ENCODE results near the gene RASA1. TPM values are rescaled to one million over a fixed set of nuclear protein-coding genes. Genes with fewer than 3 reads are reported as not detected.

The RASA1 gene
- total RNA-seq, 1 donor from 2014 or later, result 17.7 TPM

GRCh38 chr5:87307796-87308423 is 40.2 kb downstream of the RASA1 start:
- no peak overlapping the region for H3K4me3 ChIP-seq (ENCODE audit: low read length in 3 of 3)
- H3K27me3 ChIP-seq (ENCODE audit: control insufficient read depth in 3 of 3, insufficient read depth in 3 of 3, low read length in 3 of 3), result no peaks in the 10 kb centered on the region
- peaks cover 2 to 6% (median 5%) of the 10 kb centered on the region in 3 donors for H3K36me3 ChIP-seq (ENCODE audit: control insufficient read depth in 3 of 3, insufficient read depth in 3 of 3, low read length in 3 of 3)
- no peaks in the 10 kb centered on the region for H3K4me1 ChIP-seq (ENCODE audit: control insufficient read depth in 3 of 3, insufficient read depth in 3 of 3, low read length in 3 of 3)
- H3K9me3 ChIP-seq (ENCODE audit: control insufficient read depth in 3 of 3, low read length in 3 of 3), result no peaks in the 10 kb centered on the region
- no peak overlapping the region for H3K27ac ChIP-seq (ENCODE audit: low read depth, low read length)
- H3K9ac ChIP-seq (ENCODE audit: low read depth in 1 of 3, low read length in 3 of 3), result no peak overlapping the region

- no peaks in the 10 kb centered on the region for H3K36me3 ChIP-seq (ENCODE audit: control insufficient read depth in 3 of 3, insufficient read depth in 3 of 3, low read length in 3 of 3)
- H3K9me3 ChIP-seq (ENCODE audit: control insufficient read depth in 3 of 3, low read length in 3 of 3), result no peaks in the 10 kb centered on the region
- no peak overlapping the region for H3K4me3 ChIP-seq (ENCODE audit: low read length in 3 of 3)
- H3K9ac ChIP-seq (ENCODE audit: low read depth in 1 of 3, low read length in 3 of 3), result no peak overlapping the region
- no peaks in the 10 kb centered on the region for H3K27me3 ChIP-seq (ENCODE audit: control insufficient read depth in 3 of 3, insufficient read depth in 3 of 3, low read length in 3 of 3)
- no peak overlapping the region for H3K27ac ChIP-seq (ENCODE audit: low read depth, low read length)
- no peaks in the 10 kb centered on the region for H3K4me1 ChIP-seq (ENCODE audit: control insufficient read depth in 3 of 3, insufficient read depth in 3 of 3, low read length in 3 of 3)
Observed at GRCh38 chr5:87311405-87312279, 44.0 kb downstream of the RASA1 start.

- Histone ChIP-seq H3K27me3 (ENCODE audit: control insufficient read depth in 3 of 3, insufficient read depth in 3 of 3, low read length in 3 of 3) (no peaks in the 10 kb centered on the region), H3K27ac (ENCODE audit: low read depth, low read length) (no peak overlapping the region), H3K36me3 (ENCODE audit: control insufficient read depth in 3 of 3, insufficient read depth in 3 of 3, low read length in 3 of 3) (no peaks in the 10 kb centered on the region), H3K4me3 (ENCODE audit: low read length in 3 of 3) (no peak overlapping the region), H3K4me1 (ENCODE audit: control insufficient read depth in 3 of 3, insufficient read depth in 3 of 3, low read length in 3 of 3) (no peaks in the 10 kb centered on the region), H3K9ac (ENCODE audit: low read depth in 1 of 3, low read length in 3 of 3) (no peak overlapping the region), H3K9me3 (ENCODE audit: control insufficient read depth in 3 of 3, low read length in 3 of 3) (no peaks in the 10 kb centered on the region)
Observed at GRCh38 chr5:87313216-87313615, 45.5 kb downstream of the RASA1 start.

- Histone ChIP-seq H3K4me1 (ENCODE audit: control insufficient read depth in 3 of 3, insufficient read depth in 3 of 3, low read length in 3 of 3) (no peaks in the 10 kb centered on the region), H3K9ac (ENCODE audit: low read depth in 1 of 3, low read length in 3 of 3) (no peak overlapping the region), H3K27ac (ENCODE audit: low read depth, low read length) (no peak overlapping the region), H3K9me3 (ENCODE audit: control insufficient read depth in 3 of 3, low read length in 3 of 3) (no peaks in the 10 kb centered on the region), H3K36me3 (ENCODE audit: control insufficient read depth in 3 of 3, insufficient read depth in 3 of 3, low read length in 3 of 3) (no peaks in the 10 kb centered on the region), H3K27me3 (ENCODE audit: control insufficient read depth in 3 of 3, insufficient read depth in 3 of 3, low read length in 3 of 3) (no peaks in the 10 kb centered on the region), H3K4me3 (ENCODE audit: low read length in 3 of 3) (no peak overlapping the region)
Observed at GRCh38 chr5:87319469-87319868, 51.8 kb downstream of the RASA1 start.

GRCh38 chr5:87321605-87322004 is 53.9 kb downstream of the RASA1 start:
- H3K4me1 ChIP-seq (ENCODE audit: control insufficient read depth in 3 of 3, insufficient read depth in 3 of 3, low read length in 3 of 3), result no peaks in the 10 kb centered on the region
- H3K9me3 ChIP-seq (ENCODE audit: control insufficient read depth in 3 of 3, low read length in 3 of 3), result no peaks in the 10 kb centered on the region
- H3K27me3 ChIP-seq (ENCODE audit: control insufficient read depth in 3 of 3, insufficient read depth in 3 of 3, low read length in 3 of 3), result no peaks in the 10 kb centered on the region
- no peaks in the 10 kb centered on the region for H3K36me3 ChIP-seq (ENCODE audit: control insufficient read depth in 3 of 3, insufficient read depth in 3 of 3, low read length in 3 of 3)
- no peak overlapping the region for H3K27ac ChIP-seq (ENCODE audit: low read depth, low read length)
- no peak overlapping the region for H3K9ac ChIP-seq (ENCODE audit: low read depth in 1 of 3, low read length in 3 of 3)
- H3K4me3 ChIP-seq (ENCODE audit: low read length in 3 of 3), result no peak overlapping the region

GRCh38 chr5:87322381-87322780 is 54.7 kb downstream of the RASA1 start:
- Histone ChIP-seq H3K27me3 (ENCODE audit: control insufficient read depth in 3 of 3, insufficient read depth in 3 of 3, low read length in 3 of 3) (no peaks in the 10 kb centered on the region), H3K9me3 (ENCODE audit: control insufficient read depth in 3 of 3, low read length in 3 of 3) (no peaks in the 10 kb centered on the region), H3K36me3 (ENCODE audit: control insufficient read depth in 3 of 3, insufficient read depth in 3 of 3, low read length in 3 of 3) (no peaks in the 10 kb centered on the region)

GRCh38 chr5:87327998-87328397 is 60.3 kb downstream of the RASA1 start:
- Histone ChIP-seq H3K27ac (ENCODE audit: low read depth, low read length) (no peak overlapping the region), H3K4me3 (ENCODE audit: low read length in 3 of 3) (no peak overlapping the region), H3K9ac (ENCODE audit: low read depth in 1 of 3, low read length in 3 of 3) (no peak overlapping the region), H3K9me3 (ENCODE audit: control insufficient read depth in 3 of 3, low read length in 3 of 3) (no peaks in the 10 kb centered on the region), H3K4me1 (ENCODE audit: control insufficient read depth in 3 of 3, insufficient read depth in 3 of 3, low read length in 3 of 3) (no peaks in the 10 kb centered on the region), H3K36me3 (ENCODE audit: control insufficient read depth in 3 of 3, insufficient read depth in 3 of 3, low read length in 3 of 3) (peaks cover 0 to 3% (median 0%) of the 10 kb centered on the region in 3 donors), H3K27me3 (ENCODE audit: control insufficient read depth in 3 of 3, insufficient read depth in 3 of 3, low read length in 3 of 3) (no peaks in the 10 kb centered on the region)

More at GRCh38 chr5:87322381-87322780, 54.7 kb downstream of the RASA1 start:
- Histone ChIP-seq H3K4me1 (ENCODE audit: control insufficient read depth in 3 of 3, insufficient read depth in 3 of 3, low read length in 3 of 3) (no peaks in the 10 kb centered on the region), H3K9ac (ENCODE audit: low read depth in 1 of 3, low read length in 3 of 3) (no peak overlapping the region), H3K4me3 (ENCODE audit: low read length in 3 of 3) (no peak overlapping the region), H3K27ac (ENCODE audit: low read depth, low read length) (no peak overlapping the region)

- Histone ChIP-seq H3K9me3 (ENCODE audit: control insufficient read depth in 3 of 3, low read length in 3 of 3) (no peaks in the 10 kb centered on the region), H3K9ac (ENCODE audit: low read depth in 1 of 3, low read length in 3 of 3) (no peak overlapping the region), H3K4me3 (ENCODE audit: low read length in 3 of 3) (no peak overlapping the region), H3K27ac (ENCODE audit: low read depth, low read length) (no peak overlapping the region), H3K27me3 (ENCODE audit: control insufficient read depth in 3 of 3, insufficient read depth in 3 of 3, low read length in 3 of 3) (no peaks in the 10 kb centered on the region), H3K4me1 (ENCODE audit: control insufficient read depth in 3 of 3, insufficient read depth in 3 of 3, low read length in 3 of 3) (no peaks in the 10 kb centered on the region), H3K36me3 (ENCODE audit: control insufficient read depth in 3 of 3, insufficient read depth in 3 of 3, low read length in 3 of 3) (peaks cover 2 to 3% (median 3%) of the 10 kb centered on the region in 3 donors)
Observed at GRCh38 chr5:87329114-87329513, 61.4 kb downstream of the RASA1 start.

GRCh38 chr5:87339986-87340385 is 72.3 kb downstream of the RASA1 start:
- no peak overlapping the region for H3K9ac ChIP-seq (ENCODE audit: low read depth in 1 of 3, low read length in 3 of 3)
- no peaks in the 10 kb centered on the region for H3K27me3 ChIP-seq (ENCODE audit: control insufficient read depth in 3 of 3, insufficient read depth in 3 of 3, low read length in 3 of 3)
- H3K4me3 ChIP-seq (ENCODE audit: low read length in 3 of 3), result no peak overlapping the region
- no peak overlapping the region for H3K27ac ChIP-seq (ENCODE audit: low read depth, low read length)
- peaks cover 0 to 10% (median 5%) of the 10 kb centered on the region in 3 donors for H3K36me3 ChIP-seq (ENCODE audit: control insufficient read depth in 3 of 3, insufficient read depth in 3 of 3, low read length in 3 of 3)
- no peaks in the 10 kb centered on the region for H3K9me3 ChIP-seq (ENCODE audit: control insufficient read depth in 3 of 3, low read length in 3 of 3)
- H3K4me1 ChIP-seq (ENCODE audit: control insufficient read depth in 3 of 3, insufficient read depth in 3 of 3, low read length in 3 of 3), result peaks cover 0 to under 1% (median 0%) of the 10 kb centered on the region in 3 donors

- Histone ChIP-seq H3K36me3 (ENCODE audit: control insufficient read depth in 3 of 3, insufficient read depth in 3 of 3, low read length in 3 of 3) (peaks cover 0 to 11% (median 5%) of the 10 kb centered on the region in 3 donors), H3K27ac (ENCODE audit: low read depth, low read length) (no peak overlapping the region), H3K4me3 (ENCODE audit: low read length in 3 of 3) (no peak overlapping the region)
Observed at GRCh38 chr5:87340716-87341115, 73.0 kb downstream of the RASA1 start.

More at GRCh38 chr5:87340716-87341115, 73.0 kb downstream of the RASA1 start:
- Histone ChIP-seq H3K27me3 (ENCODE audit: control insufficient read depth in 3 of 3, insufficient read depth in 3 of 3, low read length in 3 of 3) (no peaks in the 10 kb centered on the region), H3K9ac (ENCODE audit: low read depth in 1 of 3, low read length in 3 of 3) (no peak overlapping the region), H3K4me1 (ENCODE audit: control insufficient read depth in 3 of 3, insufficient read depth in 3 of 3, low read length in 3 of 3) (no peaks in the 10 kb centered on the region), H3K9me3 (ENCODE audit: control insufficient read depth in 3 of 3, low read length in 3 of 3) (no peaks in the 10 kb centered on the region)
